ENCODE results near the gene ZFP92.

GRCh38 chrX:153384390-153384789 lies 26.9 kb upstream of the ZFP92 start:
- TF ChIP-seq CBX5 (IDR thresholded peaks at IDR 0.05; ENCODE audit: low read depth) (no peak), HDAC2 (IDR thresholded peaks at IDR 0.05) (no peak), TCF3 (IDR thresholded peaks at IDR 0.05; ENCODE audit: borderline replicate concordance, insufficient read depth, low read depth, low read length) (no peak), GABPA (IDR thresholded peaks at IDR 0.05; ENCODE audit: low read depth) (no peak), CHD2 (IDR thresholded peaks at IDR 0.05; ENCODE audit: borderline replicate concordance, low read depth, low read length) (no peak), RAD21 (IDR thresholded peaks at IDR 0.05; ENCODE audit: insufficient read depth, low read depth, low read length) (no peak), CTCF (IDR thresholded peaks at IDR 0.05 in 2 of 3, conservative IDR thresholded peaks at IDR 0.05 in 1 of 3; ENCODE audit: control insufficient read depth in 2 of 3, extremely low read depth in 1 of 3, insufficient read depth in 1 of 3, low read depth in 3 of 3, low read length in 3 of 3) (no peak)
